Hippocampal formation (tissue), 2 donors: Measurements from ENCODE around the gene TLE6.
"Not testable (repeated sequence)": the region's sequence is repeated elsewhere in the genome, so short reads cannot be mapped to it uniquely, and the experiment has no call there.

Experiments used
- DNase-seq, 2 donors: peaks; one replicate each; lab custom pipeline; 2025; lab: John Stamatoyannopoulos, UW

Gene TLE6

GRCh38 chr19:2977001-2977745 is at the start of gene TLE6:
TLE6 (plus strand) TSS chr19:2977564; CDS start chr19:2978234, 670 bp downstream.
- peak; percentile 87 to 90 for DNase-seq

- DNase-seq: no peak
These were observed 43.9 kb upstream of the TLE6 start for GRCh38 chr19:2933490-2933910.

GRCh38 chr19:2935863-2936262 is 41.5 kb upstream of the TLE6 start:
- not testable (repeated sequence) for DNase-seq

- no peak for DNase-seq
These were observed 34.3 kb upstream of the TLE6 start for GRCh38 chr19:2942928-2943640.

DNA sequence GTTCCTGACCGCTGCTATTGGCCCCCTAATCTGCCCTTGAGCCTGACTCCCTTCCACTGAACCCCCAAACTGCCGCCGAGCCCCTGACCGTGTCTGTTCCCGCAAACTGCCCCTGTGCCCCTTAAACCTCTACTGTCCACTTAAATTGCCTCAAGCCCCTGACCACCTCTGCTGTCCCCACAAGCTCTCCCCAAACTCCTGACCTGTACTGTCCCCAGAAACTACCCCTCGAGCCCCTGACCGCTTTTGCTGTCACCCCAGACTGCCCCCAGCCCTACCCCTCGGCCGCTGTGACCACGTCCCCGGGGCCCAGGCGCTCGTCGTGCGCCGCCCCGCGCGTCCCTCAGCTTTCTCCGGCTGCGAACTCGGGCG is 33.0 kb upstream of the TLE6 start:
- no peak for DNase-seq

GRCh38 chr19:2944775-2945574 is 32.4 kb upstream of the TLE6 start, which contains the start of gene ZNF77:
ZNF77 (minus strand) TSS chr19:2944971; CDS start chr19:2944840, 131 bp downstream.
- DNase-seq: peak; percentile 97 to 98

- no peak for DNase-seq
These were observed 31.7 kb upstream of the TLE6 start for GRCh38 chr19:2945575-2946184.

DNA sequence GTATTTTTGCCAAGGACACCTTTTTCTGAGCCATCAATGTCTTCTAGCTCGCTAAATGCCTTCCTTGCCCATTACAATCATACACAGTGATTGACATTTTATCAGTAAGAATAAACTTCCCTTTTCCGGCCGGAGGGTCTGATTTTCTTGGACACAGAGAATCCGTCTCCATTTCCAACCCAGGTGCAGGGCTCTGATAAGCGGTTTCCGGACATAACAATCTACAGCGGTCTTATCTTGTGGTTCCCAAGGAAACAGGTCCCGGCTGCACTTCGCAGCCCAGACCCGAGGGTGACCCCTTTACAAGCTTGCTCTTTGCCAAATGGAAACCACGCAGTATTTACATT is 27.5 kb upstream of the TLE6 start:
- DNase-seq: no peak

GRCh38 chr19:2950286-2951124 is 26.9 kb upstream of the TLE6 start:
- peak; percentile 98 to 100 for DNase-seq

GRCh38 chr19:2952953-2953481 is 24.3 kb upstream of the TLE6 start:
- no peak for DNase-seq

DNA sequence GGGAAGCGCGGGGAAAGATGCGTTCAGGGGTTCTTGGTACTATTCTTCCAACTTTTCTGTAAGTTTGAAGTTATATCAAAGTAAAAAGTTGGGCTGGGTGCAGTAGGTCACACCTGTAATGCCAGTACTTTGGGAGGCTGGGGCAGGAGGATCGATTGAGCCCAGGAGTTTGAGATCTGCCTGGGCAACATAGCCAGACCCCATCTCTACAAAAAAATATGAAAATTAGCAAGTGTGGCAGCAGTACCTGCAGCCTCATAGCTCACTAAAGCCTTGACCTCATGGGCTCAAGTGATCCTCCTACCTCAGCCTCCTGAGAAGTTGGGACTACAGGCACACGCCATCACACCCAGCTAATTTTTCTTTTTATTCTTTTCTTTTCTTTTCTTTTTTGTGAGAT is 20.2 kb upstream of the TLE6 start:
- DNase-seq: no peak

DNA sequence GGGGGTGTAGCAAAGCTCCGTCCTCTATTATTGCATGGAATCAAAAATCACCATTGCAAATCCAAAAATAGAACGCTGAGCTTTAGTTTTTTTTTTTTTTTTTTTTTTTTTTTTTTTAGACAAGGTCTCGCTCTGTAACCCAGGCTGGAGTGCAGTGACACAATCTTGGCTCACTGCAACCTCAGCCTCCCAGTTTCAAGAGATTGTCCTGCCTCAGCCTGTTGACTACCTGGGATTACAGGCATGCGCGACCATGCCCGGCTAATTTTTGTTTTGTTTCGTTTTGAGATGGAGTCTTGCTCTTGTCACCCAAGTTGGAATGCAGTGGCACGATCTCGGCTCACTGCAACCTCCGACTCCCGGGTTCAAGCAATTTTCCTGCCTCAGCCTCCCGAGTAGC is 17.2 kb upstream of the TLE6 start:
- DNase-seq: no peak

- DNase-seq: peak; percentile 24 to 26
These were observed 15.2 kb upstream of the TLE6 start for GRCh38 chr19:2962018-2962670.

DNA sequence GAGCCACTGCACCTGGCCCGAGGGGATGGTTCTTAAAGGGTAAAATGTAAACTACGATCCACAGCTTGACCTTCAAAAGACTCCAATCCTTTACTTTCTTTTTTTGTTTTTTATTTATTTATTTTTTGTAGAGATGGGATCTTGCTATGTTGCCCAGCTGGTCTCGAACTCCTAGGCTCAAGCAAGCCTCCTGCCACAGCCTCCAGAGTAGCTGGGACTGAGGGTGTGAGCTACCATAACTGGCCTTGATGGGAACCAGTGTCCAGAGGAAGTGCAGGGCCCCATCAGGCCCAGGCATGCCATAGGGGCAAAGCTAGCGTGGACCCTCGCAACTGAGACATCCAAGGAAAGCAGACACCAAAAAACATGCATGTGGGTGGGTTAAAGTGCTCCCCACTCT is 14.2 kb upstream of the TLE6 start:
- DNase-seq: no peak

DNA sequence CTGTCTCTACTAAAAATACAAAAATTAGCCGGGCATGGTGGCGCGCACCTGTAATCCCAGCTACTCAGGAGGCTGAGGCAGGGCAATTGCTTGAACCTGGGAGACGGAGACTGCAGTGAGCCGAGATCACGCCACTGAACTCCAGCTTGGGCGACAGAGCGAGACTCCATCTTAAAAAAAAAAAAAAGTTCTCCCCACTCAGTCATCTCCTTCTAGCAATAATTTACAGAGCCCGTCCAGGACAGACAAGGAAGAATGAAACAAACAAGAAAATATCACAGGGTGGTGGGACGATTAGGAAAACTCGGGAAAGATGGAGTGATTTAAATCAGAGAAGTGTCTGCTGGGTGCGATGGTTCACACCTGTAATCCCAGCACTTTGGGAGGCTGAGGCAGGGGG is 13.7 kb upstream of the TLE6 start:
- not testable (repeated sequence) for DNase-seq

- DNase-seq: no peak
These were observed 12.5 kb upstream of the TLE6 start for GRCh38 chr19:2964874-2965273.

DNA sequence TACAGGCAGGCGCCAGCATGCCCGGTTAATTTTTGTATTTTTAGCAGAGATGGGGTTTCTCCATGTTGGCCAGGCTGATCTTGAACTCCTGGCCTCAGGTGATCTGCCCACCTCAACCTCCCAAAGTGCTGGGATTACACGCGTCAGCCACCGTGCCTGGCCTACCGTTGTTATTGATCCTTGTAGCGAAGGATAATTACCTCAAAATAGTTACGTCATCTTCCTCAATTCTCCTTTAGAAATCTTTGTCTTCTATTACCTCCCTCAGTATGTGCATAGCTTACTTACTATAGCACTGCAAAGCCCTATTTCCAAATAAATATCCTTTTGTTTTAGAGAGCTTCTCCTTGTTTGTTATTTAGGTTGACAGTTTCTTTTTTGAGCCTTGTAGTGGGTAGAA is 9.4 kb upstream of the TLE6 start:
- no peak for DNase-seq

DNA sequence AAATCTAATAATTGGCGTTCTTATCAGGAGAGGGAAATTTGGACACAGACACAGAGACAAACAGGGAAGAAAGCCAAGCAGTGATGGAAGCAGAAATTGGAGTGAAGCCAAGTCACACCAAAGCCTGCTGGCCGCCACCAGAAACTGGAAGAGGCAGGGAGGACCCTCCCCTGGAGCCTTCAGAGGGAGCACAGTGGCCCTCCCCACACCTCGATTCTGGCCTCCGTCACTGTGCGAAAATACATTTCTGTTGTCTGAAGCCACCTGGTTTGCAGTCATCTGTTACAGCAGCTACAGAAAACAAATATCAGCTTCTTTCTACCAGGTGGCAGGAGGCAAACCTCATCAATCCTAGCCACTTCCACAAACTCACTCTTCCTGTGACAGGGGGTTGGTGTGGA is 8.3 kb upstream of the TLE6 start:
- DNase-seq: no peak

DNA sequence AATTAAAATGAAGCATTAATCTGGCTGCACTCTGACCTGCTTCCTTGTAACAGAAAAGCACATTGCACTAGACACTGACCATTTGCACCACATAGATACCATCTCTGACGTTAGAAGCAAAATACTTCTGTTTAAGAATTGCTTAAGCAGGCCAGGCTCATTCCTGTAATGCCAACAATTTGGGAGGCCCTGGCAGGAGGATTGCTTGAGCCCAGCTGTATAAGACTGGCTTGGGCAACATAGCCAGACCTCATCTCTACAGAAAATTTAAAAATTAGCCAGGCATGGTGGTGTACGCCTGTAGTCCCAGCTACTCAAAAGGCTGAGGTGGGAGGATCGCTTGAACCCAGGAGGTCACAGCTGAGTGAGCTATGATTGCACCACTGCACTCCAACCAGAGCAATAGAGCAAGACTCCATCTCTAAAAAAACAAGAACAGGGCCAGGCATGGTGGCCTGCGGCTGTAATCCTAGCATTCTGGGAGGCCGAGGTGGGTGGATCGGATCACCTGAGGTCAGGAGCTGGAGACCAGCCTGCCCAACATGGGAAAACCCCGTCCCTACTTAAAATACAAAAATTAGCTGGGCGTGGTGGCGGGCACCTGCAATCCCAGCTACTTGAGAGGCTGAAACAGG is 7.0 kb upstream of the TLE6 start:
- DNase-seq: no peak

DNA sequence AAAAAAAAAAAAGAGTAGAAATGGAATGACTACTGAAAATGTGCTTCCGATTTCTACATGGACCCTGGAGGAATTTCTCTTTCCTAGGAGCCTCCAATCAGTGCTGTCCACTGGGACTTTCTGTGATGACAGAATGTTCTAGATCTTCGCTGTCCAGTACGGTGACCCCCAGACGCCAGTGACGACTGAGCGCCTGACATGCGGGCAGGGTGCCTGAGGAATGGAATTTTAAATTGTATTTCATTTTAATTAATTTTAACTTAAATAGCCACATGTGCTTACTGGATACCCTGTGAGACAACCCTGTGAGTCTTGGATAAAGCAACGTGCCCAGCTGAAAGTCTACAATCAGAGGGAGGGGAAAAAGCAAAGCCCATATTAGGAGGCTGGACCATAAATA is 4.1 kb upstream of the TLE6 start:
- DNase-seq: no peak
